ENCODE data around the gene NLGN4X.

GRCh38 chrX:5957506-5957905, 271.2 kb downstream of the NLGN4X start:
- TF ChIP-seq CTCF (IDR thresholded peaks at IDR 0.05): no peak
- TF ChIP-seq POLR2A (IDR thresholded peaks at IDR 0.05): no peak

All from body of pancreas (tissue), 4 donors.